Osteoblast (primary cell): ENCODE results near the gene ZNF791. TPM values are rescaled to one million over a fixed set of nuclear protein-coding genes. Genes with fewer than 3 reads are reported as not detected.

Source experiments
- DNase-seq: peaks from one replicate; pipeline ENCODE4 v3.0.0; 2011; ENCODE audit warnings: low spot score, mixed read lengths; ENCODE audit not compliant: insufficient read length; ENCODE audit errors: missing footprints
- H2AFZ ChIP-seq: 2 replicates; pipeline ENCODE4 v1.6.0; 2011; ENCODE audit warnings: mild to moderate bottlenecking, low read length
- H3K27ac ChIP-seq: 2 replicates; pipeline ENCODE4 v1.5.1; 2011; ENCODE audit warnings: mild to moderate bottlenecking, low read depth, low read length, moderate library complexity
- H3K27me3 ChIP-seq: 2 replicates; pipeline ENCODE4 v1.6.0; 2012; ENCODE audit warnings: mild to moderate bottlenecking, control low read depth, inconsistent platforms, low read length, moderate library complexity; ENCODE audit not compliant: insufficient read depth
- H3K36me3 ChIP-seq: 2 replicates; pipeline ENCODE4 v1.5.1; 2011; ENCODE audit warnings: mild to moderate bottlenecking, low read length, control low read depth, moderate library complexity; ENCODE audit not compliant: insufficient read depth
- H3K4me1 ChIP-seq: 2 replicates; pipeline ENCODE4 v1.5.1; 2011; ENCODE audit warnings: mild to moderate bottlenecking, low read length, control low read depth, moderate library complexity; ENCODE audit not compliant: insufficient read depth
- H3K4me2 ChIP-seq: 2 replicates; pipeline ENCODE4 v1.6.0; 2011; ENCODE audit warnings: mild to moderate bottlenecking, low read length; ENCODE audit not compliant: insufficient read depth
- H3K4me3 ChIP-seq: fragments of 200-600 bp; sonication (generic); 3 replicates; pipeline ENCODE4 v1.5.1; 2012; ENCODE audit warnings: mild to moderate bottlenecking, low read length, inconsistent platforms; ENCODE audit not compliant: insufficient read depth
- H3K79me2 ChIP-seq: 2 replicates; pipeline ENCODE4 v1.6.0; 2012; ENCODE audit warnings: mild to moderate bottlenecking, low read length, control low read depth, inconsistent platforms; ENCODE audit not compliant: insufficient read depth
- H3K9me3 ChIP-seq: 2 replicates; pipeline ENCODE4 v1.5.1; 2011; ENCODE audit warnings: low read depth, low read length, control low read depth
- H4K20me1 ChIP-seq: 2 replicates; pipeline ENCODE4 v1.6.0; 2012; ENCODE audit warnings: mild to moderate bottlenecking, low read length, control low read depth; ENCODE audit not compliant: insufficient read depth
- total RNA-seq: library from RNA; depleted of rRNA; stranded (reverse); fragments of >200 nt; gene quantifications from 2 replicates; pipeline ENCODE4 v1.2.3, GENCODE V29; 2012
- TF ChIP-seq, protein P1 (sequence below): IDR thresholded peaks from 2 replicates; pipeline ENCODE4 v1.5.1; 2011; ENCODE audit warnings: mild to moderate bottlenecking, low read depth, low read length, moderate library complexity; ENCODE audit errors: extremely low read depth

The ZNF791 gene
- total RNA-seq, 1 donor, result 16.6 TPM

DNA sequence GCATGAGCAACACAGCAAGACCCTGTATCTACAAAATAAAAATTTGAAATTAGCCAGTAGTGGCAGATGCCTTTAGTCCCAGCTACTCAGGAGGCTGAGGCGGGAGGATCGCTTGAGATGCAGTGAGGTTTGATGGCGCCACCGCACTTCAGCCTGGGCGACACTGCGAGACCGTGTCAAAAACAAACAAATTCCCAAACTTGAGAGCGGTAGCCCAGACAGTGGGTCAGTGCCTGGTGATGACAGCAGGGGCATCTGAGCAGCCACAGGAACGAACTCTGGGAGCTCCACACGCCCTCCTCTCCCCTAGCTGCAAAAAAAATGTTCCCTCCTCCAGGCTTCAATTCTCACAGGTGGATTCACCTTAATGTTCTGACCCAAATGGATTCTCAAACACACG lies 14.2 kb upstream of the ZNF791 start:
- no peak overlapping the region for H3K4me3 ChIP-seq
- no peak overlapping the region for H2AFZ ChIP-seq
- no peak overlapping the region for H3K27ac ChIP-seq
- H3K36me3 ChIP-seq, result peaks cover 3% of the 10 kb centered on the region
- DNase-seq, result no peak
- H4K20me1 ChIP-seq, result no peaks in the 10 kb centered on the region
- no peaks in the 10 kb centered on the region for H3K79me2 ChIP-seq
- no peak overlapping the region for H3K4me2 ChIP-seq
- H3K9me3 ChIP-seq, result no peaks in the 10 kb centered on the region
- H3K27me3 ChIP-seq, result no peaks in the 10 kb centered on the region
- TF ChIP-seq, protein P1, sequence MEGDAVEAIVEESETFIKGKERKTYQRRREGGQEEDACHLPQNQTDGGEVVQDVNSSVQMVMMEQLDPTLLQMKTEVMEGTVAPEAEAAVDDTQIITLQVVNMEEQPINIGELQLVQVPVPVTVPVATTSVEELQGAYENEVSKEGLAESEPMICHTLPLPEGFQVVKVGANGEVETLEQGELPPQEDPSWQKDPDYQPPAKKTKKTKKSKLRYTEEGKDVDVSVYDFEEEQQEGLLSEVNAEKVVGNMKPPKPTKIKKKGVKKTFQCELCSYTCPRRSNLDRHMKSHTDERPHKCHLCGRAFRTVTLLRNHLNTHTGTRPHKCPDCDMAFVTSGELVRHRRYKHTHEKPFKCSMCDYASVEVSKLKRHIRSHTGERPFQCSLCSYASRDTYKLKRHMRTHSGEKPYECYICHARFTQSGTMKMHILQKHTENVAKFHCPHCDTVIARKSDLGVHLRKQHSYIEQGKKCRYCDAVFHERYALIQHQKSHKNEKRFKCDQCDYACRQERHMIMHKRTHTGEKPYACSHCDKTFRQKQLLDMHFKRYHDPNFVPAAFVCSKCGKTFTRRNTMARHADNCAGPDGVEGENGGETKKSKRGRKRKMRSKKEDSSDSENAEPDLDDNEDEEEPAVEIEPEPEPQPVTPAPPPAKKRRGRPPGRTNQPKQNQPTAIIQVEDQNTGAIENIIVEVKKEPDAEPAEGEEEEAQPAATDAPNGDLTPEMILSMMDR, result no peak
- H3K4me1 ChIP-seq, result no peaks in the 10 kb centered on the region

DNA sequence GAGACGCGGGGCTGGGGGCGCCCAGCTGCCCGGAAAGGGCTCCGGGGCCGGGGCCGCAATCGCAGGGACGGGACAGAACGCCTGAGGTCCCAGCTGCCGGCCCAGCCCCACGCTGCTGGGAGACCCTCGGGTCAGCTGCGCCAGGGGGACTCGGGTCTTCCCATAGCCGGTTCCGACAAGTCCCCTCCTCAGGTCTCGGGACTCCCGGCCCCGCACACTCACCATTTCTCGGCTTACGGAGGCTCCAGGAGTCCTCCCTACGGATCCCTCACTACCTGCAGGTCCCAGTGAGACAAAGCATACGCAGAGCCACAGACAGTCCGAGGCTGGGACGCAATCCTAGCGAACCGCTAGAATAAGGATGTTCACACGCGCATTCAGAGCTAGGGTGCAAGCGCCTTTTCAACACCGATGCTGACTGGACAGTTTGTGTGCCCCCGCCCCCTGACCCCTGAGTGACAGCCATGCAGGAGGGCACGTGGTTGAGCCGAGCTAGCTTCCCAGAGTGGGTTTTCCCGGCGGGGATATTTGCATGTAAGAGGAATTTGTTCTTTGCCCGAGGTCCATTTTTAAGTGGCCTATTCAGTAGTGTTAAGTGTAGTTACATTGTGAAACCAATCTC lies 13.7 kb upstream of the ZNF791 start:
- H3K4me2 ChIP-seq, result no peak overlapping the region
- no peaks in the 10 kb centered on the region for H3K79me2 ChIP-seq
- H3K4me1 ChIP-seq, result no peaks in the 10 kb centered on the region
- H3K9me3 ChIP-seq, result no peaks in the 10 kb centered on the region
- H3K36me3 ChIP-seq, result peaks cover 3% of the 10 kb centered on the region
- no peak for DNase-seq
- H3K4me3 ChIP-seq, result no peak overlapping the region
- TF ChIP-seq, protein P1, result no peak
- H3K27ac ChIP-seq, result no peak overlapping the region
- no peaks in the 10 kb centered on the region for H4K20me1 ChIP-seq
- H3K27me3 ChIP-seq, result no peaks in the 10 kb centered on the region
- H2AFZ ChIP-seq, result no peak overlapping the region

DNA sequence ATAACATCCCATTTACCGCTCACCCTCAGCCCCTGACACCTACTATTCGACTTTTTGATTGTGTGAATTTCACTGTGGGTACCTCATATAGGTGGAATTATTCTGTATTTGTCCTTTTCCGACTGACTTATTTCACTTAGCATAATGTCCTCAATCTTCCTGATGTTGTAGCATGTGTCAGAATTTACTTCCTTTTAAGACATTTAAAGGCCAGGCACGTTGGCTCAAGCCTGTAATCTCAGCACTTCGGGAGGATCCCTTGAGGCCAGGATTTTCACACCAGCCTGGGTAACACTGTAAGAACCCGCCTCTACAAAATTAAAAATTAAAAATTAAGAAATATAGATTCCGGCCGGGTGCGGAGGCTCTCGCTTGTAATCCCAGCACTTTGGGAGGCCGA lies 13.1 kb upstream of the ZNF791 start:
- no peak overlapping the region for H2AFZ ChIP-seq
- no peaks in the 10 kb centered on the region for H3K27me3 ChIP-seq
- H3K36me3 ChIP-seq, result peaks cover 5% of the 10 kb centered on the region
- H3K4me2 ChIP-seq, result no peak overlapping the region
- no peak overlapping the region for H3K27ac ChIP-seq
- H3K4me1 ChIP-seq, result no peaks in the 10 kb centered on the region
- H3K9me3 ChIP-seq, result no peaks in the 10 kb centered on the region
- TF ChIP-seq, protein P1, result no peak
- H3K79me2 ChIP-seq, result no peaks in the 10 kb centered on the region
- H4K20me1 ChIP-seq, result no peaks in the 10 kb centered on the region
- DNase-seq, result no peak
- no peak overlapping the region for H3K4me3 ChIP-seq

DNA sequence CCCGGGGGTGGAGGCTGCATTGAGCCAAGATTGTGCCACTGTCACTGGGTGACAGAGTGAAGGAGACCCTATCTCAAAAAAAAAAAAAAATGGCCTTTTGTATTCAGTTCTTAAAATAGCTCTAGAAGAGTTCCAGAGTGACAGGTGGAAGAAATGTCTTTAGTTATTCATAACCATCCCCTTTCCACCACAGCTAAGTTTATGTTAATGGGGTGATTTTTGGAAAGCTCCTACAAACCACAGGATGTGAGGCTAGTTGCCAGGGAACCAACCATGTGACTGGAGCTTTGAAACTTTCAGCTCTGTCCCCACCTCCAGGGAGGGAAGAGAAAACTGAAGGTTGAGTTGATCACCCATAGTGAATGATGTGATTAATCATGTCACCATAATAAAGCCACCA lies 7.0 kb upstream of the ZNF791 start:
- Histone ChIP-seq H4K20me1 (no peaks in the 10 kb centered on the region), H3K36me3 (peaks cover 23% of the 10 kb centered on the region), H3K27ac (no peak overlapping the region), H3K4me3 (no peak overlapping the region), H2AFZ (no peak overlapping the region), H3K4me2 (no peak overlapping the region), H3K9me3 (no peaks in the 10 kb centered on the region), H3K4me1 (no peaks in the 10 kb centered on the region), H3K27me3 (no peaks in the 10 kb centered on the region), H3K79me2 (peaks cover 1% of the 10 kb centered on the region)
- no peak for DNase-seq
- TF ChIP-seq, protein P1, result no peak
